RWPE1 (cell line): ENCODE data around the gene RNF32.

Experiments used
- CTCF ChIA-PET: fragments of 350-600 bp; sonication (Branson Sonifier 250); formaldehyde crosslinking; extraction: SDS; loops from one replicate; lab custom pipeline; 2021; lab: Yijun Ruan, JAX
- POLR2A ChIA-PET: fragments of 400-600 bp; formaldehyde crosslinking; extraction: SDS; loops from one replicate; lab custom pipeline; 2020; ENCODE audit warnings: antibody characterized with exemption; ENCODE audit not compliant: low non-redundant PET; lab: Yijun Ruan, JAX
- DNase-seq: peaks from one replicate; pipeline ENCODE4 v3.0.0; 2012; ENCODE audit warnings: low spot score
- H3K27ac ChIP-seq: fragments of 450-650 bp; 2 replicates; pipeline ENCODE4 v1.5.1; 2017
- TF ChIP-seq, protein P1 (sequence below): fragments of 450-650 bp; conservative IDR thresholded peaks from 2 replicates; pipeline ENCODE4 v1.5.1; 2017; ENCODE audit warnings: low read depth, mild to moderate bottlenecking

Gene RNF32

DNA sequence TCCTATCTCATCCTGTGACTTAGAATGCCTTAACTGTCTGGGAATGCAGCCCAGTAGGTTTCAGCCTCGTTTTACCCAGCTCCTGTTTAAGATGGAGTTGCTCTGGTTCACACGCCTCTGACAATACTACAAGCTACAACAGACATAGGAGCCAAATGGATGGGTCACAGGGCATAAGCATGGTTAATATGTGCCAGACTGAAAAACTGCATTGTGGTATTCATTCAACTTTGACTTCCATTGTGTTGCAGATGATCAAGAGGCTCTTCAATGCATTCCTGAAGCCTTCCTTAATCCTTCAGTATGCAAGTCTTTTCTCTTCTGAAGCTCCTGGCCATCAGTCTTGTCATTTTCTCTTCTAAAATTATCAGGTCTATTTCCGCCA lies 20.3 kb upstream of the RNF32 start:
- TF ChIP-seq, protein P1, sequence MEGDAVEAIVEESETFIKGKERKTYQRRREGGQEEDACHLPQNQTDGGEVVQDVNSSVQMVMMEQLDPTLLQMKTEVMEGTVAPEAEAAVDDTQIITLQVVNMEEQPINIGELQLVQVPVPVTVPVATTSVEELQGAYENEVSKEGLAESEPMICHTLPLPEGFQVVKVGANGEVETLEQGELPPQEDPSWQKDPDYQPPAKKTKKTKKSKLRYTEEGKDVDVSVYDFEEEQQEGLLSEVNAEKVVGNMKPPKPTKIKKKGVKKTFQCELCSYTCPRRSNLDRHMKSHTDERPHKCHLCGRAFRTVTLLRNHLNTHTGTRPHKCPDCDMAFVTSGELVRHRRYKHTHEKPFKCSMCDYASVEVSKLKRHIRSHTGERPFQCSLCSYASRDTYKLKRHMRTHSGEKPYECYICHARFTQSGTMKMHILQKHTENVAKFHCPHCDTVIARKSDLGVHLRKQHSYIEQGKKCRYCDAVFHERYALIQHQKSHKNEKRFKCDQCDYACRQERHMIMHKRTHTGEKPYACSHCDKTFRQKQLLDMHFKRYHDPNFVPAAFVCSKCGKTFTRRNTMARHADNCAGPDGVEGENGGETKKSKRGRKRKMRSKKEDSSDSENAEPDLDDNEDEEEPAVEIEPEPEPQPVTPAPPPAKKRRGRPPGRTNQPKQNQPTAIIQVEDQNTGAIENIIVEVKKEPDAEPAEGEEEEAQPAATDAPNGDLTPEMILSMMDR: no peak
- H3K27ac ChIP-seq: no peak overlapping the region
- ChIA-PET POLR2A (no interaction called here), CTCF (no interaction called here)
- no peak for DNase-seq

DNA sequence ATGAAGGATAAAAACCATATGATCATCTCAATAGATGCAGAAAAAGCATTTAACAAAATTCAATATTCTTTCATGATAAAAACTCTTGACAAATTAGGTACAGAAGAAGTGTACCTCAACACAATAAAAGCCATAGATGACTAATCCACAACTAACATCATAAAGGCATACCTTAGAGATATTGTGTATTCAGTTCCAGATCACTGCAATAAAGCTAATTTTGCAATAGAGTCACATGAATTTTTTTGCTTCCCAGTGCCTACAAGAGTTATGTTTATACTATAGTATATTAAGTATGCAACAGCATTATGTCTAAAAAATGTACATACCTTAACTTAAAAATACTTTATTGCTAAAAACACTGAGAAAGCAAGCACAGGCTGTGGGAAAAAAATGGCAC lies 18.9 kb upstream of the RNF32 start:
- no peak for DNase-seq
- TF ChIP-seq, protein P1: no peak
- H3K27ac ChIP-seq: no peak overlapping the region
- CTCF ChIA-PET: no interaction called here
- POLR2A ChIA-PET: no interaction called here

DNA sequence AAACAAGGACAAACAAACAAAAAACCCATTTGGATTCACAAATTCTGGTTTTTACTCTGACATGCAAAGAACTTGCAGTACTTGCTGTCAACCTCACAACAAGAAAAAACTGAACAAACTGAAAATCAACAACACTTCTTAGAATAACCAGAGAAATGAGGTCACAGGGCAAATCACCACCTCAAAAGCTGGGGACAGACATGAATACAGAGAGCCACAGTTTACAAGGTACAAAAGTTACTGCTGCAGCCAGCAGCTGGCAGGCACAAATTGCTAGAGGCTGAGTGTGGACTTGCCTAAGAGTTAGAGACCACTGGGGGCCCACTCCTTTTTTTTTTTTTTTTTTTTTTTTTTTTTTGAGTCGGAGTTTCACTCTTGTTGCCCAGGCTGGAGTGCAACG lies 15.0 kb upstream of the RNF32 start:
- H3K27ac ChIP-seq: no peak overlapping the region
- ChIA-PET POLR2A (no interaction called here), CTCF (no interaction called here)
- no peak for DNase-seq
- TF ChIP-seq, protein P1: no peak

DNA sequence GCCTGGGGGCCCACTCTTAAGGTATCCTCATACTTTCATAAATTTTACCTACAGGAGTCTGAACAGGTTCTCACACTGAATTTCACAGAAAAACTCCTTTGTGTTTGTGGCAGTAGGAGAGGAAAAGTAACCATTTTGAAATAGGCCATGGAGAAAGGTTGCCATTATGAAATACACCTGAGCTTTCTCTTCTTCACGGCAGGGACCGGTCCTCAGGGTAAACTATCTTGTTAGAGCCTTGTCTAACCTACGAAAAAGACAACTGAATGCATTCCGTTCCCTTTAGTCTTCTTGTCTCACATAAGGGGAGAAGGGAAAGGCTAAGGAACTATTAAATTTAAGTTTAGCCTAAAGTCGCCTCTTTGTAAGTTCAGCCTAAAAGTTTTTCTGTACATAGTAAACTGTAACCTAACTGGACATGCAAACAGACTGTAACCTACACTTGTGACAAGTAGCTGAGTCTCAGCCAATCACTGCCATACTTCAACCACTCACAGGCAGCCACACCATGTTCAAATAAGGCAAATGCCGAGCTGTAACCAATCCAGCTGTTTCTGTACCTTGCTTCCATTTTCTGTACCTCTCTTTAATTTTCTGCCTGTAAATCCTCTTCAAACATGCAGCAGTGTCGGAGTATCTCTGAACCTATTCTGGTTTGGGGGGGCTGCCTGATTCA lies 14.2 kb upstream of the RNF32 start:
- POLR2A ChIA-PET: no interaction called here
- TF ChIP-seq, protein P1: no peak
- DNase-seq: no peak
- CTCF ChIA-PET: no interaction called here
- no peak overlapping the region for H3K27ac ChIP-seq

DNA sequence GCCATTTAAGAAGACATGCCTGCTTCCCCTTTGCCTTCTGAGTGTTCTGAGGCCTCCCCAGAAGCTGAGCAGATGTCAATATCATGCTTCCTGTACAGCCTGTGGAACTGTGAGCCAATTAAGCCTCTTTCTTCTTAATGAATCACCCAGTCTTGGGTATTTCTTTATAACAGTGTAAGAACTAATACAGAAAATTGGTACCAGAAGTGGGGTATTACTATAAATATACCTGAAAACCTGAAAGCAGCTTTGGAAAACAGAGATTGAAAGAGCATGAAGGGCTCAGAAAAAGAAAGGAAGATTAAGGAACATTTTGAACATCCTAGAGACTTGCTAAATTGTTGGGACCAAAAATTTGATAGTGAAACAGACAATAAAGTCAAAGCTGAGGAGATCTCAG lies 12.0 kb upstream of the RNF32 start:
- CTCF ChIA-PET: no interaction called here
- no peak for DNase-seq
- POLR2A ChIA-PET: no interaction called here
- TF ChIP-seq, protein P1: no peak
- no peak overlapping the region for H3K27ac ChIP-seq

DNA sequence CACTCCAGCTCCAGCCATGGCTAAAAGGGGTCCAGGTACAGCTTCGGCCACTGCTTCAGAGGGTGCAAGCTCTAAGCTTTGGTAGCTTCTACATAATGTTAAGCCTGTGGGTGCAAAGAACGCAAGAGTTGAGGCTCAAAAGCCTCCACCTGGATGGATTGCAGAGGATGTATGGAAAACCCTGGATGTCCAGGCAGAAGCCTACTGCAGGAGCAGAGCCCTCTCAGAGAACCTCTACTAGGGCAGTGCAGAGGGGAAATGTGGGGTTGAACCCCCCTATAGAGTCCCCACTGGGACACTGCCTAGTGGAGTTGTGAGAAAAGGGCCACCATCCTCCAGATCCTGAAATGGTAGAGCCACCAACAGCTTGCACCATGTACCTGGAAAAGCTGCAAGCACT lies 10.7 kb upstream of the RNF32 start:
- ChIA-PET CTCF (no interaction called here), POLR2A (no interaction called here)
- no peak overlapping the region for H3K27ac ChIP-seq
- DNase-seq: no peak
- TF ChIP-seq, protein P1: no peak

DNA sequence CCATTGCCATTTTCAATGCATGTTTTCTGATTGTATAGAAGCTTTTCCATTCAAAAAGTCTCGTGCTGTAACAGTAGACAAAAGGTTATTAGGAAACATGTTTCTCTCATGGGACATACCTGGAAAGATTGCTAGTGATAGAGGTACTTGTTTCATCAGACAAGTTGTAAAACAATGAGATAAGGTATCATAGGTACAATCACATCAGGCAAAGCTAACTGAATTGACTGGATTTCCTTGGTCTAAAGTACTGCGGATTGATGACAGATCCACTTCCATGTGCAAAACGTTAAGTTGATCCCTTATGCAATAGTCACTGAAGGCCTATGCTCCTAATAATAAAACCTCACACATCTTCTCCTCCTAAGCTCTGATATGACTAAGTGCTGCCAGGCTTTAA lies 6.5 kb upstream of the RNF32 start:
- CTCF ChIA-PET: no interaction called here
- no peak for DNase-seq
- H3K27ac ChIP-seq: no peak overlapping the region
- TF ChIP-seq, protein P1: no peak
- POLR2A ChIA-PET: no interaction called here
